MV-4-11 (cell line): ENCODE results near the gene DNAJC10.

Source experiments
- DNase-seq: peaks from one replicate; lab custom pipeline; 2025; lab: John Stamatoyannopoulos, UW

Gene DNAJC10

DNA sequence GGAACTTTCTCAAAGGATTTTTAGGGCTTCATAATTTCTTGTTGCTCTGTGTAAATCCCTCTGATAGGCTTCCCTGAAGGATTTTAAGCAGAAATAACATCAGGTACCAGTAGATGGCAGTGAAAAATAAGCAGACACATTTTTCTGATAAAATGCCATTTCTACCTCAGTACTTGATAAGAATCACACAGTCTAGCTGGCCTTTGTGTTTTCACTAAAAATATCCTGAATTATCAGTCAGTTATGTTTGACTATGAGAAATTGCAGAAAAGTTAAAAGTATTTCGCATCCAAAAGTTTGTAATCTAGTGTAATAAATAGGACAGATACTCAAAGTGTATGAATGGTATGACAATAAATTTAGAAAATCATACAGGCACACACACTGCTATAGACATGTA is 68.7 kb downstream of the DNAJC10 start:
- DNase-seq = no peak

DNA sequence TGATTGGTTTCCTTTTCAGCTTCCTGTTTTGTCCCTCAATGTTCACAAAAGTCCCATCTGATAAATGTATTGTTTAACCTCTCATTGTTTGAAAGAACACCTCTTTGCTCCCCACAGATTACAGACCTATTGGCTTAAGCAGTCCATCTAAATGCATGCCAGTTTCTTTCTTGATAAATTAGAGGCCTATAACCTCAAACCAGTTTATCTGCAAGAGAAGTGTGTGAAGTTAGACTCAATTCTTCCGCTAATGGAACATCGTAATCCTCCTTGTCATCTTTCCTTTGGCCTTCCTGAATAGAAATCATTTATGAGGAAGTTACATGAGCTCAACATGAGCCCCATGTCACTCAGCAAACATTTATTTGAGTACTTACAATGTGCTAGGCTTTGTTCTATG is 76.4 kb downstream of the DNAJC10 start:
- no peak for DNase-seq

DNA sequence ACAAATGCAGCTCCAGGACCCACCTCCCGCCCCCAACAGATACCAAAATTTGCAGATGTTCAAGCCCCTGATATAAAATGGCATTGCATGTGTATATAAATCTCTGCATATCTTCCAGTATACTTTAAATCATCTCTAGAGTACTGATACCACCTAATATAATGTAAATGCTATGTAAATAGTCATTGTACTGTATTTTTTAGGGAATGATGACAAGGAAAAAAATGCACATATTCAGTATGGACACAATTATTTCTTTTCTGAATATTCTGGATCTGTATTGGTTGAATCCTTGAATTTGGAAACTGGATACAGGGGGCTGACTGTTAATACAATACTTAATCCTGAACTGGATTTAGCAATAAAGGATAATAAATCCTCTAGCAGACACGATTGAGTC is 82.7 kb downstream of the DNAJC10 start:
- DNase-seq = no peak

DNA sequence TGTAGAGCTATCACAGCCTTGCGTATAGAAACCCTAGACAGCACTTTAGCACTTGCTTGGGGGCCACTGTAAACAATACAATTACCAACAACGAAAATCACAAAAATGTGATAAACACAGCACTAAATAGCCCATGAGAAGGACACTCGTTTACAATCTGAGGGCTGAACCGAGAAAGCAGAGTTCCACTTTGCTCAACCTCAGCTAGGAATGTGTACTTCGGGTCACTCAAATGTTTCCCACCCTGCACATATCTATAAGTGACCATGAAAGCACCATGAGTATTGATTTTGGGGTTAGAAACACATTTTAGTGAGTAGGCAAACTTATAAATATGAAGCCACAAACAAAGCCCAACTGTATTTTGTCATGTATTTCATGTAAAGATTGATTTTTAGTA is 88.1 kb downstream of the DNAJC10 start:
- DNase-seq = no peak

DNA sequence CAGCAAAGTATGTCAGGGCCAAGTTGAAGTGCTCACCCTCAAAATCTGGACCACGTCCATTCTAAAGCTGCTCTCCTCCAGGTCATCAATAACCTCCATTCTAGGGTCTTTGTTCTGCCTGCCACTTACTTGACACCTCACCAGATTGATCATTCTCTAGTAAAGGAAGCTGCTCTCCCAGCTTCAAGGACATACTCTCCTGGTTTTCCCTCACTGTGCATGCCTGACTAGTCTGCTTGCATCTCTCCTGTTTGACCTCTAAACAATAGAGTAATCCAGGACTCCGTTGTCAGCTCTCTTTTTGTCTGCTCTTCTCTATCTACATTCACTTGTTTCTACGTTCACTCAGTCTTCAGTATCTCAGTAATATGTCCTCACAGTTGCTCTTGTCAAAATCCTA is 91.3 kb downstream of the DNAJC10 start:
- no peak for DNase-seq

DNA sequence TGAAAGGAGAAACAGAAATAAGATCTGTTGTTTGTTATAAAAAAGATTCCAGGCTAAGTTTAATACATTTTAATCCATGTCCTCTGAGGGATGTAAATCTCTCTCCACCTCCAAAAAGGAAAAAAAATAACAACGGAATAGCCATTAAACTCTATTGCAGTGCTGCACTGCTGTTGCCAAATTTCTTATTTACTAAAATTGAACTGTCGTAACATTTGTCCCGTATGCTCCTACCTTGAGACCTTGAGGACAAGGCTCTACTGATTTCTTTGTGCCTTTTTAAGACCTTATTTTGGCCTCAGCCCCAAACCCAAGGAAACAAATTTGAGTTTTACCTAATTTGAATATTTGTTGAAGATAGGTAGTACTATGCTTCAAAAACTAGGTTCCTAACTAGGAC is 94.0 kb downstream of the DNAJC10 start:
- DNase-seq = no peak

DNA sequence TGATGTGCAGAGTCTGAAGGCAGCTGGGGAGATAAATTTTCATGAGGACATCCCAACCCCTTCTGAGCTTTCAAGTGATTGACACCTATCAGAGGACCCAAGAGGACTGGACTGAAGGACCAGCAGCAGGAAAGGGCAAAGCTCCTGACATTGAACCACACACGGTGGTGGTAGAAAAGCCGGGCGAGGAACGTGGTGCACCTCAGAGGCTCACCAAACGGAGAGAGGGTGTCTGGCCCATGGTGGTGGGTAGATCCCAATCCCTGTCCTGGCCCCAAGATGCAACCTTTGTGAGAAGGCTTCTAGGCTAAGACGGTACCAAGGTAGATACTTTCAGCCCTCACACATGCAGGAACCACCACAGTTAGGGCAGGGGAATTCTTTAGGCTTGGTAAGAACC is 98.3 kb downstream of the DNAJC10 start:
- DNase-seq = no peak

DNA sequence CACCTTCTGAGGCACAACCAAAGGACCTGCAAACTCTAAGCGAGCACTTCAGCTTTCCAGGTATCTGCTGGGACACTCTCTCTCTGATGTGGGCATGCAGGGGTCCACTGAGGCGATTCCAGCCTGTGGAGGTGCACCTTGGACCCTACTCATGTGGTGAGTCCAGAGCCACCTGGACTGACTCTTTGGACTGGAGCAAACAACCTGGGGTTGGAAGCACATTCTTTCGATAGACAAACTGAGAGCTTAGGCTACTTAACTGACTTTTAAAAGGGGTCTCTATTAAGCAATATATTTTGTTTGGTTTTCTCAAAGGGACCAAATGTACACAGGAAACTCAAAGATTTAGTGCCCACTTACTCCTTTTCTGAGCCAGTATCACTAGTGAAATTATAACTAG is 98.7 kb downstream of the DNAJC10 start:
- no peak for DNase-seq

DNA sequence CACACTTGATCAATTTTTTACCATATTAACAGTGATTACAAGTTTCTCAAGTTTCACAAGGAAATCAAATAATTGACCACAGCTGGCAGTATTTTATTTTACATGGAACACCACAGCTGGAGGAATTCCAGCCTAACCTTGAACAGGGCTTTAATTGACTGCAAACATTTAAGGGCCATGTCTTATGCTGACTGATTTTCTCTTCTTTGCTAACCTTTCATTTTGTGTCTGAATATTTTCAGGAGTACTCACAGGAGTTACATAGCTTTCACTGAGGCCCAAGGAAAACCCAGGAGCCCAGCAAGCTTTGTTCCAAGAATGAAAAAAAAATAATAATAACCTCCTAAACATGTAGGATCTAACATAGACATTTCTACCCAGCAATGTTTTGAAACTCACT is 100.8 kb downstream of the DNAJC10 start:
- DNase-seq = no peak

DNA sequence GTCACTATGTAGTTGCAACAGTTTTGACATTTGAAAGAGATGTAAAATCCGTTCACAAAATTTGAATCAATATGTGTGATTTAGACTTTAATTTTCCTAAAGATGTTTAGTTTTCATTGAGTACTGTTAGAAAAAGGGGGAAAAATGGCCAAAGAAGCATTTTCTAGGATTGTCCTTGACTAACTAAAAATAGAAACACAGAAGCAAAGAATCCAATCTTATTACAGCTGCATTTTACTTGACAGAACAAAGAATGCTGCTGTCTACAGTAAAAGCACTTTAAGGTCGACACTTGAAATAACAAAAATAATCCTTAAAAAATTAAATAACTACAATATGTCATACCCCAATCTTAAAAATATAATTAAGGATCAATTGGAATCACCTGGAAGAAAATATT is 101.5 kb downstream of the DNAJC10 start:
- DNase-seq = no peak

DNA sequence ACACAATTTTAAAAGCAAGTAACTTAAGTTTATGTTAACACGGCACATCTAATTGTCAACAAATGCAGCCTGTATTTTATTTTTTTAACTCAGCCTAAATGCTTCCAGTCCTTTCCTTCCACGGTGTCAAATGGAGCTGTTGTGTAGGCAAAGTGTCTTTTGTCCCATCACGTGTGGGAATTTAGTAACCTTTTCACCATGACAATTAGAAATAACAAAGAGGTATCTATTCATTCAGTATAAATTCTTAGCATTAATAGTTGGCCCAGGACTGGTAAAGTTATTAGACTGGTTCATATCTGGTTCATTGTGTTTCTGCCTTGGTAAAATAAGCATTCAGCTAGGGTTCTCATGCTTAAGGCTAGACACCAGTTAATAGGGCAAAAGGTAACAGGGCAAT is 102.4 kb downstream of the DNAJC10 start:
- no peak for DNase-seq

DNA sequence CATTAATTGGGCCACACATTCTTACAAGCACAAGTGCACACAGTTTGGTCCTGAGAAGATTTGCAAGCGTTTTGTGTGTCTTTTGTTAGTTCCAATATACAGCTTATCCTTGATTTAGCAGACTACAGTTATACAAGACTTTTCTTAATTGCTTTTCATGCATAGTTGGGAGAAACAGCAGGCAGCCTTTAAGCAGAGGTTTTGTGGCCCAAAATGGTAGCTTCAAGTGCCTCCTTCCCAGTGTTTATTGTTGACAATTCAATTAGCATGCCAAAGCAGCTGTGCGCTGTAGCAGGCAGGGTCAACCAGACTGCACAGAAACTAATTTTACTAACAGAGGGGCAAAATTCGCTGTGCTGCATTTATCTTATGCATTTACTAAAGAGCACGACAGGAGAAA is 102.9 kb downstream of the DNAJC10 start:
- DNase-seq = no peak

DNA sequence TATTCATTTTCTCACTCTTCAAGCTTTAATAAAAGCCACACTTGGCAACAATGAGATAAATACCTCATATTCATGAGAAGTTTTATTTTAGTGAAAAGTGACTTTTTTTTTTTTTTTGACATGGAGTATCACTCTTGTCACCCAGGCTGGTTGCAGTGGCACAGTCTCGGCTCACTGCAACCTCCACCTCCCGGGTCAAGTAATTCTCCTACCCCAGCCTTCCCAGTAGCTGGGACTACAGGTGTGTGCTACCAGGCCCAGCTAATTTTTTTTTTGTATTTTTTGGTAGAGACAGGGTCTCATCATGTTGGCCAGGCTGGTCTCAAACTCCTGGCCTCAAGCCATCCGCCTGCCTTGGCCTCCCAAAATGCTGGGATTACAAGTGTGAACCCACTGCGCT is 103.4 kb downstream of the DNAJC10 start:
- no peak for DNase-seq

DNA sequence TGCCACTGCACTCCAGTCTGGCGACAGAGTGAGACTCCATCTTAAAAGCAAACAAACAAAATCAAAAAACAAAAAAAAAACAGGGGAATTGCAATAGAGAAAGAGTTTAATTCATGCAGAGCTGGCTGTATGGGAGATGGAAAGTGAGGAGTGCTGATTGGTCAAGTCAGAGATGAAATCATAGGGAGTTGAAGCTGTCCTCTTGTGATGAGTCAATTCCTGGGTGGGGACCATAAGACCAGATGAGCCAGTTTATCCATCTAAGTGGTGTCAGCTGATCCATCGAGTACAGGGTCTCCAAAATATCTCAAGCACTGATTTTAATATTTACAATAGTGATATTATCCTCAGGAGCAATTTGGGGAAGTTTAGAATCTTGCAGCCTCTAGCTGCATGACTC is 105.1 kb downstream of the DNAJC10 start:
- no peak for DNase-seq

DNA sequence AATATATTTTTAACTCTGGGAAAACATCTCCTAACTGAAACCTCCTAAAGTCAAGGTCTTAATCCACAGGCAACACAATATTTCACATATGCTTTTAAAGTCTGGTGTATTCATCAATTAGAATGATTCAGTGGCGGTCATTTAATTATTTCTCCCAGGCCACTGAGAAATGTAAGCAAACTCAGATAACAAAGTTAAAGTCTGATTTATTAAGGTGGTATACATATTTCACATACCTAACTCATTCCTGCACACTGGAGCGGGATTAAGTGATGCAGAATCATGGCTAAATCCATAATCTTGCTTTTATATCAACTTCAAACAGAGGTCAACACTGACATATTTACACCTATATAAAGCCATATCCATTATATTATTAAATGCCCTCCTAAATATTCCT is 106.7 kb downstream of the DNAJC10 start:
- no peak for DNase-seq

DNA sequence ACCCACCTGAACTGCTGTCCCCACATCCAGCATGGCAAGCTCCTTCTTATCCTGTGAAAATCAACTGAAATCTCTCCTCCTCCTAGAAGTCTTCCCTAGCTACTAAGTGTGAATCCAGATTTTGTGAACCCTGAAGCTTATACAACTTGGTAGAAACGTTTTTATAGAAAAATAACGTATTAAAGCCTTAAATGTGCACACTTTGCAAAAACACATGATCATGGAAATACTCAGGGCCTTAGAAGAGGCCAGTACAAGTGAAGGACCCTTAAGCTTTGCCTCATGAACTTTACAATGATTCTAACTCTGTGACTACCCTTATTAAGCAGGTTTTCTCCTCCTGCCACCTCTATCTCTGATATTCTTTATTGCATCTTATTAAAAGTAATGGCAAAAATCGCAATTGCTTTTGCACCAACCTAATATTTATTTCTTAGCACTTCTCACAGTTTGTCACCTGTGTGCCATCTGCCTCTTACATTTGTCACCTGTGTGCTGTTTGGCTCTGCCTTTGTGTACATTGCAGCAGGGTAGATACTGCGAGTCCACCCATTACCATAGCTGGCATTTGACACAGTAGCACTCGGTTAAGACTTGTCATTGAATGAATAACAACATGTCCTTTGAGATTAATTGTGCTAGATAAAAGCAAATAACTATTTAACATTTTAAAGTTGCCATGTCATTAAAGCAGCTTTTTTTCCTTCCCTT is 108.2 kb downstream of the DNAJC10 start:
- DNase-seq = no peak

DNA sequence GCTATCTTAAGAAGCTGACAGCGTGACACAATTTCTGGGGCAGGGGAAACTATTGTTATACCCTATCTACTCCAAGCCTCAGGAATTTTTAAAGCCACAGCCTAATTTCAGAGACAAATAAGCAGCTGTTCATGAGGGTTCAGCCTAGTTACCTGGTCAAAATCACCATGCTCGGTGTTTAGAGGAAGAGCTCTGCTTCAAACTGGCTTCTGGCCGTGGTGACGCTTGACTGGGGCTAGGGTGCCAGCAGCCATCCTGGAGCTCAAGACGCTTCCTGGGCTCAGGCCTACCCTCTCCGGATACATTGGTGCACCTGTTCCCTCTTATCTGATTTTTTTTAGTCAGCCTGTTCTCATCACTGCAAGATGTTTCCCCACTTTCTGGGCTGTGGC is 108.7 kb downstream of the DNAJC10 start:
- no peak for DNase-seq

DNA sequence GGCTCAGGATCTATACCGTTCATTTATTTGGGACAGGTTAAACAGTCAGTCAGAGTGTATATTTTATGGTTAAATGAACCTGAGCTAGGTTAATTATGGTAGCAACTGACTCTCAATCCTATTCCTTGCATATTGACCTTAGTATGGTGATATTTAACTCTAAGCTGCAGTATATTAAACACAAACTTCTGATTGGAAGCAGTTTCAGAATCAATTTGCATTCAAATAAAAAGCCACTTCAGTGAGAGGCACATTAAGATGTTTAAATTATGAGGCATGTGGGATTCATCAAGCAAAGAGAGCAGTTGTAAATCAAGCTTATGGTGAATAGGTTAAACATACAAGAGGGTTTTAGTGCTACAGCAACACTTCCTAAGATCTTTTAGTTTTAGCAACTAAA is 110.0 kb downstream of the DNAJC10 start:
- DNase-seq = no peak

DNA sequence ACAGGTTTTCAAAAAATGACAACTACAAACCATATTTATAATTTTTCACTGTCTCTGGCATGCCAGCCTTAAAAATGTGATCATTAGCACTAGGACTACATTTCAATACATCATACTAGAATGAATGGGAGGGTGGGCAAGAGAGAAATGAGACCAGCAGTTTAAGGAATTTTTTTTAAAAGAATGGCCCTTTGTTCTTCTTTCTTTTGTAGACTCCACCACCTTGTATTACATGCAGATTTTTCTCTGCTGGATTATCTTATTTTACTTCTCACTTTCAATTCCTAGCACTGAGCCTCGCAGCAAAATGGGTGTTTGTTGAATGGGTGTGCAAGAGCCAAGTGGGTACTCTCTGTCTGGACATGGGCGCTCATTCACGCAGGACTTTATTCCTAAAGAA is 110.4 kb downstream of the DNAJC10 start:
- DNase-seq = no peak

DNA sequence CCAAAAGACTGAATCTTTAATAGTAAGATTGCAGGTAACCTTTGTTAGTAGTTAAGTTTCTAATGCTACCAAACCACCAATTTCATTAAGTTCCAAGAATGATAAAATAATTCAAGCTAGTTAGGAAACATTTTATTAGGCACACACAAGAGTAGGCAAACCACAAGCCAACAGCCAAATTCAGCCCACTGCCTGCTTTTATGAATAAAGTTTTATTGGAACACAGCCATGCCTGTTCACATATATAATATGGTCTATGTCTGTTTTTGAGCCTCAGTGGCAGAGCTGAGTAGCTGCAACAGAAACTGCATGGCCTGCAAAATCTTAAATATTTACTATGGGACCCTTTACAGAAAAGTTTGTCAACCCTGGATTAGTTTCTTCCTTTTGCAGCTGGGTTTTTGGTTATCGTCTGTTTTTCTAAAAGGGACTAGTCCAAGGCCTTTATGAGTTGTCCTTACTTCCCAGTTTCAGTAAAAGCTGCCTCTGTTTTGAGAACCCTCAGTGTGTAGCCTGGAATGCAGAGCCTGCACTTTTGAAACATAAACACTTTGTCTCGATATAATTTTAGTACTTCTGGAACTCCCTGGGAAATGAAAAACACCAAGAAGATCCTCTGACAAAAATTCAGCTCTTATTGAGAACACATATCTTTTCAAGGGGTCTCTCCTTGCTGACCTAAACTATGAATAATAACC is 111.3 kb downstream of the DNAJC10 start:
- no peak for DNase-seq

DNA sequence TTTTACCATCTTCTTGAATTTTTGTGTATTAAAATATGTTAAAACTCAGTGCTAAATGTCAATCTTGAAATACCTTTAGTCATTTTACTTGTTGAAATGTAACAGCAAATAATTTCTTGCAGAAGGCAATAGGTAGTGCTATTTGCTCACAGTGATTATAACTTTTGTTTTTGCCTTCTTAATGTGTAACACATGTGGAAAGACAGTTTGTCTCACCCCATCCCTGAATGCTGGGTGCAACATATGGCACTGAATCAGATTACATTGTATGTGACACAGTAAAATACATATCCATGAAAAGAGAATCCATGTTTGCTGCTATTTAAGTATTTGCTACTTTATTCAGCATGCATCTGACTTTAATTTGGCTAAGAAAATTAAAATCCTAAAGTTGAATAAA is 115.0 kb downstream of the DNAJC10 start:
- no peak for DNase-seq

DNA sequence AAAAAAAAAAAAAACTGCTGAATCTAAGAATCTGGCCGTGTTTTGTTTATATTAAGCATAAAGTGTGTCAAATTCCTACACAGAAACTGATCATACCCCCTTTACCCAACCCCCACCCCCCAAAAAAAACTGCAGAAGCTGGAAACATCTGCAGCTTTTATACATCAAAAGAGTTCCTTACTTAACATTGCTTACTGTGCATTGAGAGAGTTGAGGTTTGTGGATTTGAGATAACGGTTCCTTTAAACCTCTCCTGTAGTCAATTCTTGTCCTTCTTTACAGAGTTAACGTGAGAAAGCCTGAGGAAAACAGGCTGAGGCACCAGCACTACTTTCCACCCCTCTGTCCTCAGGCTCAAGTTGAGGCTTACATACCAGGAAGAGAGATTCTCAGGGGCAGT is 115.9 kb downstream of the DNAJC10 start:
- no peak for DNase-seq

DNA sequence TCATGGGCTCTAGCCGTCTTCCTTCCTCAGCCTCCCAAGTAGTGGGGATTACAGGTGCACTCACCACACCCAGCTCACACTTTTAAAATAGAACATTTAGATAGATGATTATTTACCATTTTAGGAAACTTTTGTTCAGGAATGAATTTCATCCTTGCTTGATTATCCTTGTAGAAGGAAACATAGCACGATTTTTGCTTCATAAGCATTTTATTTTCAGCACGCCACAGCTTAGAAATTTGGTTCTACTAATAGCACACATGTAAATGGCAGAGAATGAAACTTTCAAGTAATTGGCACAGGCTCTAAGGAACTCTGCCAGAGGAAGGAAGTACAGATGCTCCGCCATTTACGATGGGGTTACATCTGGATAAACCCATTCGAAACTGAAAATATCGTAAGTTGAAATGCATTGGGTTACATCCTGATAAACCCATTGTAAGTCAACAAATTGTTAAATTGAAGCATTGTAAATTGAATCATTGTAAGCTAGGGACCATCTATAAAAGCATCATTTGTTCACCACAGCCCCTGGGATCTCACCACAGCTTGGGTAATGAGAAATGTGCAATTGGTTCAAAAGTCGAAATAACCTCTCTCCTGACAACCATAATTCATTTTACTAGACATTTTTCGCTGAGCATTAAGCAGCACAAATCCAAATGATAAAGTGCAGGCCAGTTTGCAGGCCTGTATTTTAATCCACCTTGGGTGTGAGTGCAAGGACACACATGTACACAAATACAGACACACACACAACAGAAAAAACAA is 117.2 kb downstream of the DNAJC10 start:
- no peak for DNase-seq
